GM18520 (cell line): Measurements from ENCODE around the gene TPM4.
"Not testable (repeated sequence)": the region's sequence is repeated elsewhere in the genome, so short reads cannot be mapped to it uniquely, and the experiment has no call there.

ENCODE experiments used
- ATAC-seq: cut with Tn5 transposase; IDR thresholded peaks from one replicate; pipeline ENCODE4 v1.9.1; 2021; ENCODE audit not compliant: unreplicated experiment

TPM4 gene

GRCh38 chr19:16076154-16076957 is at the start of gene TPM4:
TSS of gene TPM4 (plus strand) at chr19:16076495. CDS start at chr19:16076566, 71 bp downstream.
- ATAC-seq: peak; percentile 61

DNA sequence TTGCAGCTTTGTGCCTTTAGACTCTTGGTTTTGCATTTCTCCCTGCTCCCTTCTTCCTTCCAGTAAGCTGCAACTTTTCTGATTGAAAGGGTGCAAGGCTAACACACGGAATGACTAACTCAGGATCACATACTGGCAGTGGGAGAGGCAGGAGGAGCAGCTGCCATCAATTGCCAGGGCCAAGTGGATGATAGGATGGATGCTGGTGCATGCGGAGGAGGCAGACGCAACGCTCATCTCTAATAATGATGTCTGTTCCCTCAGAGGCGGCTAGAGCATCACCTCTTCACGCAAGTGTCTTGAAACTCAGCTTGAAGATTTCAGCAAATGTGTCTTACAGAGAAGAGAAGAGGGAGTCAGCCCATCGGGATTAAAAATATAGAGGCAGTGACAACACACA is 49.5 kb upstream of the TPM4 start:
- no peak for ATAC-seq

DNA sequence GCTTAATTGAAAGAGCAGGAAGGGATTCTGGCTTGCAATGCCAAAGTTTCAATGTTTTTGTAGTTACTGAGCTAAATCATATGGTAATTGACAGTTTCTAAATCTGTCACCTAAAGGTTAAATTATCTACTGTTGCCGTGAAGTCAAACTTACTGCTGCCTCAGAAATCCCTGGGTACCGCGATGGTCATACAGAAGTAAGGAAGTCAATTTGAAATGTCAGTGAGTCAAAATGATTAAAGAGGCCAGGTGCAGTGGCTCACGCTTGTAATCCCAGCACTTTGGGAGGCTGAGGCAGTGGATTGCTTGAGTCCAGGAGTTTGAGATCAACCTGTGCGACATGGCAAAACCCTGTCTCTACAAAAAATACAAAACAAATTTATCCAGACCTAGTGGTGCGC is 48.8 kb upstream of the TPM4 start:
- ATAC-seq: no peak

GRCh38 chr19:16030155-16030554 is 46.1 kb upstream of the TPM4 start:
- ATAC-seq: not testable (repeated sequence)

GRCh38 chr19:16030964-16031871 is 45.1 kb upstream of the TPM4 start:
- ATAC-seq: no peak

GRCh38 chr19:16031872-16032200 is 44.5 kb upstream of the TPM4 start:
- ATAC-seq: no peak

DNA sequence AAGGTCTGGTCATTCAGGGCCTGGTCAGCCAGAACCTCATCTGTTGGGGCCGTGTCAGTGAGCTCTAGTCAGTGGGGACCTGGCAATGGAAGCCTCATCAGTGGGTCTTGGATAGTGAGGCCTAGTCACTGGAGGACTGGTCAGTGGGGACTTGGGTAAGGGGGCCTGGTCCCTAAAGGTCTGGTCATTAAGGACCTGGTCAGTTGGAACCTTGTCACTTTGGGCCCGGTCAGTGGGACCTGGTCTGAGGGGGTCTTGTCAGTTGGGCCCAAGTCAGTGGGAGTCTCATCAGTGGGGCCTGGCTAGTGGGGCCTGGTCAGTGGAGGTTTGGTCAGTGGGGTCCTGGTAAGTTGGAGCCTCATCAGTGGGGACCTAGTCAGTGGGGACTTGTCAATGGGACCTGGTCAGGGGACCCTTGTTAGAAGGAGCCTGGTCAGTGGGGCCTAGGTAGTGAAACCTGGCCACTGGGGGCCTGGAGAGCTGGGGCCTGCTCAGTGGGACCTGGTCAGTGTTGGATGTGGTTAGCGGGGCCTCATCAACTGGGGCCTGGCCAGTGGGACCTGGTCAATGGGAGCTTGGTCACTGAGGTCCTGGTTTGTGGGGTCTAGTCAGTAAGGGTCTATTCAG is 43.7 kb upstream of the TPM4 start:
- ATAC-seq: no peak

- no peak for ATAC-seq
These were observed 43.2 kb upstream of the TPM4 start for GRCh38 chr19:16033136-16033530.

DNA sequence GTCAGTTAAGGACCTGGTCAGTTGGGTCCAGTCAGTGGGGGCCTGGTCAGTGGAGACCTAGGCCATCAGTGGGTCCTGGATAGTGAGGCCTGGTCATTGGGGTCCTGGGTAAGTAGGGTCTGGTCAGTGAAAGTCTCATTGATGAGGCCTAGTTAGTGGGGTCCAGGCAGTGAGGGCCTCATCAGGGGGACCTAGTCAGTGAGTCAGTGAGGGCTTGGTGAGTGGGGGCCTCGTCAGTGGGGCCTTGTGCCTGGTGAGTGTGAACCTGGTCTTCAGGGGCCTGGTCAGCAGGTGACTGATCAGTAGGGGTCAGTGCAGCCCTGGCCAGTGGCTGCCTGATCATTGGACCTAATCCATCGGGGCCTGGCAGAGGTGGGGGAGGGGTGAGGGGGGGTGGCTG is 42.6 kb upstream of the TPM4 start:
- ATAC-seq: no peak

DNA sequence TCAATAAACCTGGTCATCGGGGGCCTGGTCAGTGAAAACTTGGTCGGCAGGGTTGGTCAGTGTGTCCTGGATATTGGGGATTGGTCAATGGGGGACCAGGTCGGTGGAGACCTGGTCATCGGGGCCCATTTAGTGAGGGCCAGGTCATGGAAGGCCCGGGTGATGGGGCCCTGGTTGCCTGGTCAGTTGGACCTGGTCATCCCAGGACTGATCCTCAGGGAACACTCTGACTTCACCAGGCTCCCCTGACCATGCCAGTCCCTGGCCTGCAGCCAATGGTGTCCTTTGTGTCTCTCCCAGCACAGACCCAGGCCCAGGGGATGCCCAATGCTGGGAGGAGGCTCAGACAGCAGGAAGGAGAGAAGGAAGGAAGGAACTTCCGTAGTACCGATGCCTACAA is 42.1 kb upstream of the TPM4 start:
- no peak for ATAC-seq

DNA sequence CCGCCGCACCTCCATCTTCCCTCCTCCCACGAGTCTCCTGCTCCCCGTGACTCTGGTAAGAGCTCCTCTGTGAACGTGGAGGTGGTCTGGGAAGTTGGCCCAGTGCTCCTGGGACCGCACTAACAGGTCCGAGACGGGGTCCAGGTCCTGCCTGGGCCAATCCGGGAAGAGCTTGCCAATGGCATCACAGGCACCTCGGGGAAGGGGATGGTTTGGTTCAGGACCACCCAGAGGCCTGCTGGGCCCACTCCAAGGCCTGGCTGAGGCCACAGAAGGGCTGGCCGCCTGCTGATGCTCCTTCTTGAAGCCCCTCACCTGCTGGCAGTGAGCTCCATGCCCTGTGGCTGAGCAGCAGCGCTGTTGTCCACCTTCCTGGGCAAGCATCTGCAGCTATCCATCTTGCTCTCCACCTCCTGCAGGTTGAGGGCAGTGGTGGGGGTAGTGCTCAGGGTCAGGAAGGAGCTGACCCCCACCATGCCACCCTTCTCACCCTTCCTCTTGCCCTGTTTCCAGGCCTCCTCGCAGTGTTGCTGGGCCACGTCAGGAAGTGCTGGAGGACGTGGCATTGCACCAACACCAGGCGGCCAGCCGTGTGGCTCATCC is 41.2 kb upstream of the TPM4 start:
- ATAC-seq: no peak

DNA sequence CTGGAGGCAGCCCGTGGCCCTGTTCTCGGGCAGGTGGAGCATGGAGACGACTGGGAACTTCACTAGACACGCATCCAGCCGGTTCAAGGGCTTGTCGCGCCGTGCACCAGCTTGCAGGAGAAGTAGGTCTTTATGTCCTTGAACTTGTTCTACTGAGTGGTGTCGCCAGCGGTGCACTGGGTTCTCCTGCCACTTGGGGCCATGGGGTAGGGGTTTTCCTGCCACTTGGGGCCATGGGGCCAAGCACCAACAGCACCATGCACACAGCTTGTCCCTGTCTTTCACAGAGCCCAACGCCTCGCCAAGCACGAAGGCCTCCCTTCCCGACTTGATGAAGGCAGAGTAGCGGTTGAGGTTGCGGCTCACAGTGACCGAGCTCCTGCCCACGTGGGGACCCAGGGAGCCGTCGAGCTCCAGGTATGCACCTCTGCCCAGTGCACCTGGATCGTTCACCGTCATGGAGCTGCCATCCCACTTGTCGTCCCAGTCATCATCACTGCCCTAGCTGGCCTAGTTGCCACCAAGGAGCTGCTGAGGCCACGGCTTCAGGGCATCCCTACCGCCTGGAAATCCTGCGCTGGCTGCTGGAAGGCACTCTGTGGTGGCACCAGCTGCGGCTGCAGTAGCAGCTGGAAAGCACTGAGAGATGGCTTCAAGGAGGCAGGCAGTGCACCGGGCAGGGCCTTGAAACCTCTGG is 40.5 kb upstream of the TPM4 start:
- ATAC-seq: no peak

DNA sequence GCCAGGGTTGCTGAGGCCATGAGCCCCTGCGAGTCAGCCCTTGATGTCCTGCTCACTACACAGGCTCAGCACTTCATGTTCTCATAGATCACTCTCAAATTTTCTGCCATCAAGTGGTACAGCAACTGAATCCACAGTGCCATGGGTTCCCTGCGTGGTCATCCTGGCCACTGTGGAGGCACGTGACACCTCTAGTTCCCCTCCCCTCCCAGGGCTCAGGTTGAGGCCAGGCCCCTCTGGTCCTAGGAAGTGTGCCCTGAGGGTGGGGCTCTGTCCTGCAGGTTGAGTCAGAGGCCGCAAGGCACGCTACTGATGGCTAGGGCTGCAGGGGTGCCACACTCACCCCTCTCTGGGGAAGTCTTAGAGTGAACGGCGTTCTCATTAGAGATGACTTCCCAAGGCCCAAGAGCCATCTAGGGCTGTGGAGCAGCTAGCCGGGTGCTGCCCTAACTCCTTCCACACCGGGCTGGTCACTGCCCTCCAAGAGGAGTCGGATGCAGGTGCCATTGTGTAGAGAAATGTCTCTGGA is 39.8 kb upstream of the TPM4 start:
- ATAC-seq: no peak

- no peak for ATAC-seq
These were observed 39.4 kb upstream of the TPM4 start for GRCh38 chr19:16036941-16037340.

GRCh38 chr19:16037424-16038195 is 38.7 kb upstream of the TPM4 start:
- ATAC-seq: no peak

GRCh38 chr19:16038196-16038695 is 38.0 kb upstream of the TPM4 start:
- no peak for ATAC-seq

DNA sequence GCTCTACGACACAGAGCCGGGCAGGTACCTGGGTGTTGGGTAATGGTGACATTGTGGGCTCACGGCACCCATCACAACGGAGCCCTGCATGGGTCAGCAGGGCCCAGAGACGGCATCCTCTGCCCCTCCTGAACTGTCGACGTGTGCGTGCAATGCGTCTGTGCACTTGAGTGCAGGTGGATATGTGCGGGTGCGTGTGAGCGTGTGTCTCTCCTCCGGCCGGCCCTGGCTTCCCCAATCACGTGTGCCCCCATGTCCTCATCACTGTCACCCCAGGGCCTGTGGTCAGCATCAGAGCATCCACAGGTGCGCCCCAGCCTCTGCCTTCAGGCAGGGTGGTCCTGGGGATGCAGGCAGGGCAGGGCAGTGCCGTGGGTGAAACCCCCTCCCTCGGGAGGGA is 37.2 kb upstream of the TPM4 start:
- no peak for ATAC-seq

DNA sequence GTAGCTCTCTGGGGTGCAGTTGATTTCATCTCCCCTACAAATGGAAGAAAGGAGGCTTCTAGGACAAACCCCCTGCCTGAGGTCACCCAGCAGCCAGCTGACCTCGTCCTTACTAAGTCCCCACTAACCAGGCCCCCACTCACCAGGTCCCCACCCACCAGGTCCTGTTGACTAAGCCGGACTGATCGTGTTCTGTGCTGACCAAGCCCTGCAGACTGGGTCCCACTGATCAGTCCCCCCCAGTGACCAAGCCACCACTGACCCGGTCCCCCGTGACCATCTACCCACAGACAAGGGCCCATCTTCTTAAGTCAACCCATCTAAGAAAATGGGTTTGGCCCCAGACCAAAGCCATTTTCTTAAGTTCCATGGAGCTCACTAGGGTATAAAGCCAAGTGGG is 36.8 kb upstream of the TPM4 start:
- no peak for ATAC-seq

DNA sequence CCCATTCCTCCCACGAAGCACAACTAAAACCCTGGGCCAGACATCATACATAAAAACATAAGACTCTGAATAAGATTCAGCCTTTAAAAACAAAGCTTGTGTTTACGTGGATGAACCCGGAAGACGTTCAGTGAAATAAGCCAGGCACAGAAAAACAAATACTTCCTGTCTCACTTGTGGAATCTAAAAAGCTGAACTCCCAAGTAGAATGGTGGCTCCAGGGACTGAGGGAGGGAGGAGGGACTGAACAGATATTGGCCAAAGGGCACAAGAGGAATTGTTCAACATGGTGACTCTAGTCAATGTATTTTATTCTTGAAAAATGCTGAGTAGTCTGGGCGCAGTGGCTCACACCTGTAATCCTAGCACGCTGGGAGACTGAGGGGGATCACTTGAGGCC is 35.7 kb upstream of the TPM4 start:
- ATAC-seq: no peak
